Colonic mucosa (tissue), 4 donors: ENCODE data around the gene PRR23B. TPM values are rescaled to one million over a fixed set of nuclear protein-coding genes. Genes with fewer than 3 reads are reported as not detected.
"Not testable (repeated sequence)": the region's sequence is repeated elsewhere in the genome, so short reads cannot be mapped to it uniquely, and the experiment has no call there.

Experiments
- DNase-seq: peaks from one replicate; pipeline ENCODE4 v3.0.0-alpha.2; 2020
- H3K27ac ChIP-seq: fragments of 200-600 bp; one replicate; pipeline ENCODE4 v1.8.0; 2021
- H3K27me3 ChIP-seq: fragments of 200-600 bp; one replicate; pipeline ENCODE4 v1.8.0; 2021
- H3K36me3 ChIP-seq: fragments of 200-600 bp; one replicate; pipeline ENCODE4 v1.8.0; 2021
- H3K4me1 ChIP-seq: fragments of 200-600 bp; one replicate; pipeline ENCODE4 v1.8.0; 2021; ENCODE audit warnings: mild to moderate bottlenecking
- H3K4me3 ChIP-seq: fragments of 200-600 bp; one replicate; pipeline ENCODE4 v1.8.0; 2021
- H3K9ac ChIP-seq, 2 donors: one replicate each; pipeline ENCODE4 v1.7.0; 2013; ENCODE audit warnings: control low read depth in 2 of 2, low read depth in 2 of 2, low read length in 2 of 2
- H3K9me3 ChIP-seq: fragments of 200-600 bp; one replicate; pipeline ENCODE4 v1.8.0; 2021
- intact Hi-C: fragments of 100-400 bp; cut with DNase I; formaldehyde crosslinking; loops from one replicate; pipeline ENCODE4 v1.14.1; 2022
- total RNA-seq, 2 donors: library from RNA; stranded (reverse); fragmentation: NEBNext Ultra II Directional in 1 of 2; extraction: Animal tissue kit (Norgen Biotek cat#: 25700) in 1 of 2; gene quantifications; one replicate each; pipeline ENCODE4 v1.2.1, GENCODE V29; 2021
- TF ChIP-seq, protein P1 (sequence below): fragments of 200-600 bp; IDR thresholded peaks from one replicate; pipeline ENCODE4 v1.8.0; 2022; ENCODE audit warnings: antibody characterized with exemption, mild to moderate bottlenecking
- donor health status: healthy.
- donor health status: DM: no; HTN: no; CAD: no.
- donor health status: DM: no; HTN: no; CAD: no.

Gene PRR23B
- total RNA-seq, 2 donors from 2014 or later = not detected

- no peak overlapping the region for H3K9ac ChIP-seq
- H3K4me3 ChIP-seq = no peak overlapping the region
- intact Hi-C loops = no loop called here
- no peak for DNase-seq
- H3K27ac ChIP-seq = no peak overlapping the region
- no peaks in the 10 kb centered on the region for H3K36me3 ChIP-seq
- H3K4me1 ChIP-seq = no peaks in the 10 kb centered on the region
- H3K27me3 ChIP-seq = no peaks in the 10 kb centered on the region
- TF ChIP-seq, protein P1, sequence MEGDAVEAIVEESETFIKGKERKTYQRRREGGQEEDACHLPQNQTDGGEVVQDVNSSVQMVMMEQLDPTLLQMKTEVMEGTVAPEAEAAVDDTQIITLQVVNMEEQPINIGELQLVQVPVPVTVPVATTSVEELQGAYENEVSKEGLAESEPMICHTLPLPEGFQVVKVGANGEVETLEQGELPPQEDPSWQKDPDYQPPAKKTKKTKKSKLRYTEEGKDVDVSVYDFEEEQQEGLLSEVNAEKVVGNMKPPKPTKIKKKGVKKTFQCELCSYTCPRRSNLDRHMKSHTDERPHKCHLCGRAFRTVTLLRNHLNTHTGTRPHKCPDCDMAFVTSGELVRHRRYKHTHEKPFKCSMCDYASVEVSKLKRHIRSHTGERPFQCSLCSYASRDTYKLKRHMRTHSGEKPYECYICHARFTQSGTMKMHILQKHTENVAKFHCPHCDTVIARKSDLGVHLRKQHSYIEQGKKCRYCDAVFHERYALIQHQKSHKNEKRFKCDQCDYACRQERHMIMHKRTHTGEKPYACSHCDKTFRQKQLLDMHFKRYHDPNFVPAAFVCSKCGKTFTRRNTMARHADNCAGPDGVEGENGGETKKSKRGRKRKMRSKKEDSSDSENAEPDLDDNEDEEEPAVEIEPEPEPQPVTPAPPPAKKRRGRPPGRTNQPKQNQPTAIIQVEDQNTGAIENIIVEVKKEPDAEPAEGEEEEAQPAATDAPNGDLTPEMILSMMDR = no peak
- H3K9me3 ChIP-seq = no peaks in the 10 kb centered on the region
Observed at GRCh38 chr3:139037478-139037877, 16.8 kb upstream of the PRR23B start.

DNA sequence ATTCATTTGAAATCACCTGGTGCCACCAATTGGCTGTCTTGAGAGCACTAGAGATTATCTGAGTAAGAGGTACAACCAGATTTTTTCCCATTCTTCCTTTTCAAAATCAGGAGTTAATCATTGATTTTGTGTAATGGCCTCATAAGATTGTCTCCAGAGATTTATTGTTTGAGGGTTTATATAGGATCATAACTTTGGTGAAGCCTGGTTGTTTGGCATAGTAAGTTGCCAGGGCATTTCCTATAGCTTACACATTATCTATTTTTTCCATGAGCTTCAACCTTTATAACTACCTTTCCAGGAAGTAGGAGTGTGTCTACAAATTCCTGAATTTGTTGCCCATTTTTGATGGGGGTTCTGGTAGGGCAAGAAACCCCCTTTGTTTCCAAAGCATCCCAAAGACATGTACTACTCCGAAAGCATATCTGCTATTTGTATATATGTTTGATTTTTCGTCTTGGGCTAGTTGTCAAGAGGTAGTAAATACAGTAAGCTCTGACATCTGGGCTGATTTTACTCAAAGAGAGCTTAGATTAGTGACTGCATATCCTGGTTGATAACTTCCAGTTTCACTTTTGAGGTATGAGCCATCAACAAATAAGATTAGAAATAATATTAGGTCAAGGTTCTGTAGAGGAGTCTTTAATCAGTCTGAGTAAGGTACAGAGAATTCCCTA lies 11.7 kb upstream of the PRR23B start:
- TF ChIP-seq, protein P1 = no peak
- Histone ChIP-seq H3K36me3 (no peaks in the 10 kb centered on the region), H3K27ac (peak overlapping the region; percentile 75), H3K4me3 (no peak overlapping the region), H3K4me1 (no peaks in the 10 kb centered on the region), H3K9ac (no peak overlapping the region), H3K9me3 (no peaks in the 10 kb centered on the region), H3K27me3 (no peaks in the 10 kb centered on the region)
- intact Hi-C loops = no loop called here
- no peak for DNase-seq

DNA sequence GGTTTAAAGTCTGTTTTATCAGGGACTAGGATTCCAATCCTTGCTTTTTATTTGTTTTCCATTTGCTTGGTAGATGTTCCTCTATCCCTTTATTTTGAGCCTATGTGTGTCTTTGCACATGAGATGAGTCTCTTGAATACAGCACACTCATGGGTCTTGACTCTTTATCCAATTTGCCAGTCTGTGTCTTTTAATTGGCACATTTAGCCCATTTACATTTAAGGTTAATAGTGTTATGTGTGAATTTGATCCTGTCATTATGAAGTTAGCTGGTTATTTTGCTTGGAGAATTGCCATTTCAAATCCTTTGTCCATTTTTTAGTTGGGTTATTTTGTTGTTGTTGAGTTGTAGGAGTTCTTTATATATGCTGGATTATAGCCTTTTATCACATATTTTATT lies 9.8 kb upstream of the PRR23B start:
- H3K27ac ChIP-seq, H3K27me3 ChIP-seq, intact Hi-C loops, H3K9ac ChIP-seq, H3K4me3 ChIP-seq, H3K36me3 ChIP-seq, H3K9me3 ChIP-seq, DNase-seq, H3K4me1 ChIP-seq: not testable (repeated sequence)

GRCh38 chr3:139024968-139025367 lies 4.2 kb upstream of the PRR23B start:
- Histone ChIP-seq H3K27ac (no peak overlapping the region), H3K9ac (no peak overlapping the region), H3K36me3 (no peaks in the 10 kb centered on the region), H3K4me3 (no peak overlapping the region), H3K4me1 (no peaks in the 10 kb centered on the region), H3K9me3 (no peaks in the 10 kb centered on the region), H3K27me3 (no peaks in the 10 kb centered on the region)
- intact Hi-C loops = no loop called here
- no peak for DNase-seq
- TF ChIP-seq, protein P1 = no peak

GRCh38 chr3:139020036-139020867 lies 474 bp downstream of the PRR23B start:
- H3K27me3 ChIP-seq = no peaks in the 10 kb centered on the region
- H3K9me3 ChIP-seq = no peaks in the 10 kb centered on the region
- no peak overlapping the region for H3K27ac ChIP-seq
- H3K4me3 ChIP-seq = no peak overlapping the region
- TF ChIP-seq, protein P1 = no peak
- no peak overlapping the region for H3K9ac ChIP-seq
- no peaks in the 10 kb centered on the region for H3K4me1 ChIP-seq
- DNase-seq = no peak
- H3K36me3 ChIP-seq = no peaks in the 10 kb centered on the region
- intact Hi-C loops = no loop called here
